Measurements from ENCODE around the gene ERBIN.

GRCh38 chr5:65928322-65928752, 2.0 kb downstream of the ERBIN start:
- TF ChIP-seq PRDM15 (CRISPR knock-in tag; IDR thresholded peaks at IDR 0.05) (no peak), SP1 (CRISPR knock-in tag; conservative IDR thresholded peaks at IDR 0.05) (no peak), CTCF (IDR thresholded peaks at IDR 0.05) (no peak)

All from WTC11 (cell line).